SU-DHL-6 (cell line): ENCODE measurements around the gene CRYBG1.

Experiments used
- H2AFZ ChIP-seq: fragments of 200-600 bp; sonication (generic); 2 replicates; pipeline ENCODE4 v1.6.1; 2014; ENCODE audit warnings: low read depth, mild to moderate bottlenecking, moderate library complexity, mixed read lengths, antibody characterized with exemption, low read length; ENCODE audit not compliant: severe bottlenecking
- H3F3A ChIP-seq: fragments of 200-600 bp; shearing (Covaris generic); 2 replicates; pipeline ENCODE4 v1.6.0; 2016; ENCODE audit warnings: antibody characterized with exemption, mild to moderate bottlenecking; ENCODE audit not compliant: insufficient read depth
- H3K27ac ChIP-seq: fragments of 200-600 bp; sonication (generic); 2 replicates; pipeline ENCODE4 v1.5.1; 2016; ENCODE audit warnings: low read depth, mild to moderate bottlenecking, low read length, moderate library complexity, mixed read lengths
- H3K27me3 ChIP-seq: fragments of 200-600 bp; sonication (generic), shearing (Covaris generic); 2 replicates; pipeline ENCODE4 v1.6.0; 2014; ENCODE audit warnings: mild to moderate bottlenecking, low read length
- H3K36me3 ChIP-seq: fragments of 200-600 bp; sonication (generic); 2 replicates; pipeline ENCODE4 v1.6.1; 2014; ENCODE audit warnings: mild to moderate bottlenecking, low read length, mixed read lengths
- H3K4me2 ChIP-seq: fragments of 300-600, 200-600 bp; shearing (Covaris generic), sonication (generic); 2 replicates; pipeline ENCODE4 v1.6.0; 2014; ENCODE audit warnings: low read length, low read depth, mild to moderate bottlenecking; ENCODE audit not compliant: poor library complexity, severe bottlenecking
- H3K4me3 ChIP-seq: fragments of 200-600 bp; sonication (generic); 2 replicates; pipeline ENCODE4 v1.5.1; 2014; ENCODE audit warnings: antibody characterized with exemption, low read length, mild to moderate bottlenecking, mixed read lengths; ENCODE audit not compliant: insufficient read depth, poor library complexity, severe bottlenecking
- H3K79me2 ChIP-seq: fragments of 200-600 bp; sonication (generic); 2 replicates; pipeline ENCODE4 v1.6.1; 2014; ENCODE audit warnings: mild to moderate bottlenecking, low read length, moderate library complexity; ENCODE audit not compliant: insufficient read depth
- H3K9ac ChIP-seq: fragments of 200-600 bp; sonication (generic); 2 replicates; pipeline ENCODE4 v1.7.0; 2014; ENCODE audit warnings: mild to moderate bottlenecking, low read length
- H3K9me2 ChIP-seq: fragments of 200-600 bp; sonication (generic); replicated peaks from 2 replicates; pipeline ENCODE4 v1.6.1; 2014; ENCODE audit warnings: low read length; ENCODE audit not compliant: insufficient read depth
- H3K9me3 ChIP-seq: fragments of 200-600 bp; sonication (generic); 2 replicates; pipeline ENCODE4 v1.6.1; 2014; ENCODE audit warnings: low read length, mixed read lengths; ENCODE audit not compliant: insufficient read depth
- H4K20me1 ChIP-seq: fragments of 200-600 bp; sonication (generic); 2 replicates; pipeline ENCODE4 v1.6.1; 2014; ENCODE audit warnings: low read depth, mild to moderate bottlenecking, antibody characterized with exemption, low read length, moderate library complexity, mixed read lengths
- CTCF ChIP-seq: fragments of 200-600 bp; sonication (generic); IDR thresholded peaks from one replicate; pipeline ENCODE4 v1.5.1; 2017; ENCODE audit warnings: antibody characterized with exemption, mild to moderate bottlenecking, low read length, moderate library complexity; ENCODE audit not compliant: insufficient read depth, poor library complexity, severe bottlenecking
- EZH2phosphoT487 ChIP-seq: fragments of 200-600 bp; sonication (generic), shearing (Covaris generic); conservative IDR thresholded peaks from 2 replicates; pipeline ENCODE4 v1.6.1; 2018; ENCODE audit warnings: mild to moderate bottlenecking, antibody characterized with exemption, low read length, moderate library complexity, mixed read lengths

CRYBG1 gene

GRCh38 chr6:106461084-106461483, 100.6 kb downstream of the CRYBG1 start:
- Histone ChIP-seq H3K79me2 (no peaks in the 10 kb centered on the region), H3K36me3 (no peaks in the 10 kb centered on the region), H3K9ac (no peak overlapping the region), H2AFZ (no peak overlapping the region), H3K27me3 (no peaks in the 10 kb centered on the region), H3K27ac (no peak overlapping the region), H4K20me1 (no peaks in the 10 kb centered on the region), H3K4me2 (no peak overlapping the region), H3F3A (no peaks in the 10 kb centered on the region), H3K4me3 (no peak overlapping the region), H3K9me3 (no peaks in the 10 kb centered on the region), H3K9me2 (no peaks in the 10 kb centered on the region)
- TF ChIP-seq EZH2phosphoT487: no peak
- no peak for TF ChIP-seq CTCF

GRCh38 chr6:106462923-106463557, 102.5 kb downstream of the CRYBG1 start:
- Histone ChIP-seq H3F3A (no peaks in the 10 kb centered on the region), H2AFZ (no peak overlapping the region), H3K9me2 (no peaks in the 10 kb centered on the region)

GRCh38 chr6:106466211-106466610, 105.7 kb downstream of the CRYBG1 start:
- no peaks in the 10 kb centered on the region for H3K79me2 ChIP-seq
- no peak overlapping the region for H3K4me3 ChIP-seq
- H3F3A ChIP-seq: no peaks in the 10 kb centered on the region
- H3K27me3 ChIP-seq: no peaks in the 10 kb centered on the region
- no peak overlapping the region for H3K4me2 ChIP-seq
- H3K9me2 ChIP-seq: no peaks in the 10 kb centered on the region
- H2AFZ ChIP-seq: no peak overlapping the region
- H3K27ac ChIP-seq: no peak overlapping the region
- no peak overlapping the region for H3K9ac ChIP-seq
- TF ChIP-seq EZH2phosphoT487 (no peak), CTCF (no peak)
- H3K36me3 ChIP-seq: no peaks in the 10 kb centered on the region
- H3K9me3 ChIP-seq: no peaks in the 10 kb centered on the region
- no peaks in the 10 kb centered on the region for H4K20me1 ChIP-seq

More at GRCh38 chr6:106462923-106463557, 102.5 kb downstream of the CRYBG1 start:
- no peaks in the 10 kb centered on the region for H3K27me3 ChIP-seq
- no peak overlapping the region for H3K27ac ChIP-seq
- no peaks in the 10 kb centered on the region for H3K9me3 ChIP-seq
- H3K79me2 ChIP-seq: no peaks in the 10 kb centered on the region
- H3K4me3 ChIP-seq: no peak overlapping the region
- no peak overlapping the region for H3K4me2 ChIP-seq
- H4K20me1 ChIP-seq: no peaks in the 10 kb centered on the region
- TF ChIP-seq CTCF (no peak), EZH2phosphoT487 (no peak)
- no peaks in the 10 kb centered on the region for H3K36me3 ChIP-seq
- no peak overlapping the region for H3K9ac ChIP-seq
